Cardiac muscle cell (in vitro differentiated cells and primary cell): ENCODE results near the gene FOXB1. TPM values are rescaled to one million over a fixed set of nuclear protein-coding genes. Genes with fewer than 3 reads are reported as not detected.

ENCODE experiments used
- DNase-seq, 2 donors: peaks; one replicate each; pipeline versions ENCODE4 v3.0.0 to v3.0.0-alpha.2; 2010 to 2017; ENCODE audit warnings: low read depth in 1 of 2, low spot score in 1 of 2
- H3K27ac ChIP-seq: fragments of 200-600 bp; sonication (generic); 2 replicates; pipeline ENCODE4 v1.5.1; 2016
- H3K27me3 ChIP-seq: fragments of 200-600 bp; sonication (generic); 2 replicates; pipeline ENCODE4 v1.6.0; 2016; ENCODE audit warnings: control low read depth
- H3K36me3 ChIP-seq: fragments of 200-600 bp; sonication (generic); 2 replicates; pipeline ENCODE4 v1.5.1; 2016; ENCODE audit warnings: control low read depth
- H3K4me1 ChIP-seq: fragments of 200-600 bp; sonication (generic); 2 replicates; pipeline ENCODE4 v1.8.1; 2017; ENCODE audit warnings: low read depth, mild to moderate bottlenecking, mixed run types
- H3K4me3 ChIP-seq: fragments of 200-600 bp; sonication (generic); 2 replicates; pipeline ENCODE4 v1.5.1; 2016; ENCODE audit warnings: mild to moderate bottlenecking
- H3K9me3 ChIP-seq: fragments of 200-600 bp; sonication (generic); 2 replicates; pipeline ENCODE4 v1.5.1; 2017; ENCODE audit warnings: low read depth, mild to moderate bottlenecking, control low read depth
- CTCF ChIP-seq: IDR thresholded peaks from 2 replicates; pipeline ENCODE4 v1.5.1; 2012; ENCODE audit warnings: low read depth, mild to moderate bottlenecking, low read length
- polyA plus RNA-seq: library from polyadenylated mRNA; unstranded; fragments of >200 nt; fragmentation: Nextera tagmentation; extraction: Ambion mirVana; gene quantifications from 2 replicates; pipeline ENCODE4 v1.2.1, GENCODE V29; 2016
- total RNA-seq: library from RNA; depleted of rRNA; stranded (reverse); fragments of >200 nt; gene quantifications from 2 replicates; pipeline ENCODE4 v1.2.3, GENCODE V29; 2016

Gene FOXB1
- total and polyA plus RNA-seq, 2 experiments from 2014 or later, result not detected

DNA sequence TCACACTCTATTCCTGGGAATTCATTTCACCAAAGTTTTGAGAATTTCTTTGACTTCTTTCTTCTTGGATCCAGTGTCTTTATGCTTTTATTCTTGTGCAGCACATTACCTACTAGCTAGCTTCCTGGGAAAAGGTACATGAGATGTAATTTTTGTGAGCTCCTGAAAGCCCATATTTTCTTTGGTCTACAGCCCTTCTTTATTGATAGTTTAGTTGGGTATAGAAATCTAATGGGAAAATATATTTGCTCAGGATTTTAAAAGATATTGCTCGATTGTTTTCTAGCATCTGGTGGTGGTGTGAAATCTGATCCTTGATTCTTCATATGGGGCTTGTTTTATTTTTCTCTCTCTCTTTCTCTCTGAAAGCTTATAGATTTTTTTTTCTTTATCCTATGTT, 45.8 kb downstream of the FOXB1 start:
- no peak overlapping the region for H3K27ac ChIP-seq
- TF ChIP-seq CTCF, result no peak
- H3K27me3 ChIP-seq, result no peaks in the 10 kb centered on the region
- H3K4me3 ChIP-seq, result no peak overlapping the region
- no peaks in the 10 kb centered on the region for H3K36me3 ChIP-seq
- DNase-seq, result no peak
- no peaks in the 10 kb centered on the region for H3K9me3 ChIP-seq
- H3K4me1 ChIP-seq, result peaks cover 5% of the 10 kb centered on the region

- H3K4me3 ChIP-seq, result no peak overlapping the region
- H3K36me3 ChIP-seq, result no peaks in the 10 kb centered on the region
- no peak for DNase-seq
- no peak for TF ChIP-seq CTCF
- H3K27ac ChIP-seq, result no peak overlapping the region
- H3K27me3 ChIP-seq, result no peaks in the 10 kb centered on the region
- H3K9me3 ChIP-seq, result no peaks in the 10 kb centered on the region
- peaks cover 5% of the 10 kb centered on the region for H3K4me1 ChIP-seq
Observed at GRCh38 chr15:60052796-60053195, 48.7 kb downstream of the FOXB1 start.

- no peak for TF ChIP-seq CTCF
- DNase-seq, result no peak
- H3K27me3 ChIP-seq, result no peaks in the 10 kb centered on the region
- H3K36me3 ChIP-seq, result no peaks in the 10 kb centered on the region
- H3K9me3 ChIP-seq, result no peaks in the 10 kb centered on the region
- peaks cover 5% of the 10 kb centered on the region for H3K4me1 ChIP-seq
- H3K27ac ChIP-seq, result no peak overlapping the region
- H3K4me3 ChIP-seq, result no peak overlapping the region
Observed at GRCh38 chr15:60054472-60054871, 50.4 kb downstream of the FOXB1 start.
